ENCODE measurements around the gene GMDS.

DNA sequence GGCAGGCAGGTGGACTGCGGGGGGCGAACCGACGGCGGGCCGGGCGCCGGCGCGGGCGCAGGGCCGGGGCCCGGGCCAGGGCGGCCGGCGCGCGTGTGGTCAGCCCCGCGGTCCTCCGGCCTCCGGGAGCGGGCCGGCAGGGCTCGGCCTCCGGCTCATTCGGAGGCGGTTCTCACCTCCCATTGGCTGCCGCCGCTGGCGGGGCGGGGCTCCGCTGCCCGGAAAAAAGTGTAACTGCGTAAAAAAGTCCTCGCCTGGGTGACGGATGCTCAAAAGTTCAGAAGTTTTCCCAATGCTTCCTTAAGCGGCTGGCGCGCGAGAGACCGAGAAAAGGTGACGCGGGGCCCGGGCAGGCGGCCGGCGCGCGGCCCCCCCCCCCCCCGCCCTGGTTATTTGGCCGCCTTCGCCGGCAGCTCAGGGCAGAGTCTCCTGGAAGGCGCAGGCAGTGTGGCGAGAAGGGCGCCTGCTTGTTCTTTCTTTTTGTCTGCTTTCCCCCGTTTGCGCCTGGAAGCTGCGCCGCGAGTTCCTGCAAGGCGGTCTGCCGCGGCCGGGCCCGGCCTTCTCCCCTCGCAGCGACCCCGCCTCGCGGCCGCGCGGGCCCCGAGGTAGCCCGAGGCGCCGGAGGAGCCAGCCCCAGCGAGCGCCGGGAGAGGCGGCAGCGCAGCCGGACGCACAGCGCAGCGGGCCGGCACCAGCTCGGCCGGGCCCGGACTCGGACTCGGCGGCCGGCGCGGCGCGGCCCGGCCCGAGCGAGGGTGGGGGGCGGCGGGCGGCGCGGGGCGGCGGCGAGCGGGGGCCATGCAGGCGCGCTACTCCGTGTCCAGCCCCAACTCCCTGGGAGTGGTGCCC lies 635.5 kb downstream of the GMDS start, which contains the start of gene FOXC1:
- TF ChIP-seq, protein P1, sequence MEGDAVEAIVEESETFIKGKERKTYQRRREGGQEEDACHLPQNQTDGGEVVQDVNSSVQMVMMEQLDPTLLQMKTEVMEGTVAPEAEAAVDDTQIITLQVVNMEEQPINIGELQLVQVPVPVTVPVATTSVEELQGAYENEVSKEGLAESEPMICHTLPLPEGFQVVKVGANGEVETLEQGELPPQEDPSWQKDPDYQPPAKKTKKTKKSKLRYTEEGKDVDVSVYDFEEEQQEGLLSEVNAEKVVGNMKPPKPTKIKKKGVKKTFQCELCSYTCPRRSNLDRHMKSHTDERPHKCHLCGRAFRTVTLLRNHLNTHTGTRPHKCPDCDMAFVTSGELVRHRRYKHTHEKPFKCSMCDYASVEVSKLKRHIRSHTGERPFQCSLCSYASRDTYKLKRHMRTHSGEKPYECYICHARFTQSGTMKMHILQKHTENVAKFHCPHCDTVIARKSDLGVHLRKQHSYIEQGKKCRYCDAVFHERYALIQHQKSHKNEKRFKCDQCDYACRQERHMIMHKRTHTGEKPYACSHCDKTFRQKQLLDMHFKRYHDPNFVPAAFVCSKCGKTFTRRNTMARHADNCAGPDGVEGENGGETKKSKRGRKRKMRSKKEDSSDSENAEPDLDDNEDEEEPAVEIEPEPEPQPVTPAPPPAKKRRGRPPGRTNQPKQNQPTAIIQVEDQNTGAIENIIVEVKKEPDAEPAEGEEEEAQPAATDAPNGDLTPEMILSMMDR (IDR thresholded peaks at IDR 0.05): no peak
- TF ChIP-seq YY1 (IDR thresholded peaks at IDR 0.05; ENCODE audit: low read depth): no peak
- TF ChIP-seq RAD21 (IDR thresholded peaks at IDR 0.05; ENCODE audit: low read length): no peak
- no peak for TF ChIP-seq CHD2 (IDR thresholded peaks at IDR 0.05; ENCODE audit: low read length, partially characterized antibody)

Data from SK-N-SH (cell line).